Gastroesophageal sphincter (tissue), 3 donors: ENCODE results near the gene L3MBTL1.

Experiments
- CTCF ChIP-seq, 4 experiments: fragments of 200-600 bp in 2 of 4; fragments of 450-650 bp in 2 of 4; sonication (generic) in 1 of 4; IDR thresholded peaks; one replicate each; pipeline ENCODE4 v1.5.1; 2017 to 2019; ENCODE audit warnings: antibody characterized with exemption in 4 of 4, mild to moderate bottlenecking in 2 of 4, moderate library complexity in 2 of 4
- EP300 ChIP-seq: sonication (generic); formaldehyde crosslinking; IDR thresholded peaks from one replicate; pipeline ENCODE4 v1.6.1; 2017; ENCODE audit warnings: antibody characterized with exemption, mild to moderate bottlenecking
- POLR2A ChIP-seq, 2 donors: fragments of 450-650 bp; IDR thresholded peaks; one replicate each; pipeline ENCODE4 v1.6.1; 2017; ENCODE audit warnings: antibody characterized with exemption in 2 of 2, mild to moderate bottlenecking in 2 of 2, moderate library complexity in 1 of 2
- POLR2AphosphoS5 ChIP-seq: sonication (generic); formaldehyde crosslinking; IDR thresholded peaks from one replicate; pipeline ENCODE4 v1.6.1; 2017; ENCODE audit warnings: antibody characterized with exemption

- TF ChIP-seq CTCF (IDR thresholded peaks at IDR 0.05) = no peak
- TF ChIP-seq EP300 = no peak
- no peak for TF ChIP-seq POLR2AphosphoS5
- TF ChIP-seq POLR2A (IDR thresholded peaks at IDR 0.05) = no peak
These were observed 609 bp downstream of the L3MBTL1 start for GRCh38 chr20:43508106-43508505.
